Measurements from ENCODE around the gene OR7C2.

OR7C2 gene

DNA sequence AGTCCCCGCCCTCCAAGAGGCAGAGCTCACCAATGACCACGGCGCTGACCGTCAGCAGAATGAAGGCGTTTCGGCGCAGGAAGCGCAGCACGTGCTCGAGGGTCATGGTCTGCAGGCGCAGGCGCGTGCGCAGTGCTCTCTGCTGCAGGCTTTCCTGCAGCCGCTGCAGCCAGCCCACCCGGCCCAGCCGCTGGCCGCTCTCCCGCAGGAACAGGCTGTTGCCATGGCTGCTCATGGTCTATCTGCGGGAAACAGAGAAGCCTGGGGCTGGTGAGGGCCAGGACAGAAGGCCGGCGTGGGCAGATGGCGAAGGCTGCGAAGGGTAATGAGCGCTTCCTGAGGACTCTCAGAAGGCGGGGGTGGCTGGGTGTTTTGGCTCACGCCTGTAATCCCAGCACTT is 31.4 kb downstream of the OR7C2 start:
- no peaks in the 10 kb centered on the region for H4K20me1 ChIP-seq (ENCODE audit: insufficient read depth, low read length, poor library complexity, severe bottlenecking)
- no peaks in the 10 kb centered on the region for H3K79me2 ChIP-seq (ENCODE audit: insufficient read depth, low read length)
- no peak overlapping the region for H2AFZ ChIP-seq (ENCODE audit: low read length)
- TF ChIP-seq EZH2phosphoT487 (IDR thresholded peaks at IDR 0.05; ENCODE audit: borderline replicate concordance) = no peak
- TF ChIP-seq, protein P1, sequence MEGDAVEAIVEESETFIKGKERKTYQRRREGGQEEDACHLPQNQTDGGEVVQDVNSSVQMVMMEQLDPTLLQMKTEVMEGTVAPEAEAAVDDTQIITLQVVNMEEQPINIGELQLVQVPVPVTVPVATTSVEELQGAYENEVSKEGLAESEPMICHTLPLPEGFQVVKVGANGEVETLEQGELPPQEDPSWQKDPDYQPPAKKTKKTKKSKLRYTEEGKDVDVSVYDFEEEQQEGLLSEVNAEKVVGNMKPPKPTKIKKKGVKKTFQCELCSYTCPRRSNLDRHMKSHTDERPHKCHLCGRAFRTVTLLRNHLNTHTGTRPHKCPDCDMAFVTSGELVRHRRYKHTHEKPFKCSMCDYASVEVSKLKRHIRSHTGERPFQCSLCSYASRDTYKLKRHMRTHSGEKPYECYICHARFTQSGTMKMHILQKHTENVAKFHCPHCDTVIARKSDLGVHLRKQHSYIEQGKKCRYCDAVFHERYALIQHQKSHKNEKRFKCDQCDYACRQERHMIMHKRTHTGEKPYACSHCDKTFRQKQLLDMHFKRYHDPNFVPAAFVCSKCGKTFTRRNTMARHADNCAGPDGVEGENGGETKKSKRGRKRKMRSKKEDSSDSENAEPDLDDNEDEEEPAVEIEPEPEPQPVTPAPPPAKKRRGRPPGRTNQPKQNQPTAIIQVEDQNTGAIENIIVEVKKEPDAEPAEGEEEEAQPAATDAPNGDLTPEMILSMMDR (conservative IDR thresholded peaks at IDR 0.05; ENCODE audit: low read length) = no peak
- H3K4me1 ChIP-seq (ENCODE audit: insufficient read depth, low read length, poor library complexity, severe bottlenecking) = no peaks in the 10 kb centered on the region
- no peaks in the 10 kb centered on the region for H3K9me2 ChIP-seq (replicated peaks; ENCODE audit: low read depth, low read length)
- H3K27me3 ChIP-seq (ENCODE audit: insufficient read depth, low read length, poor library complexity, severe bottlenecking) = no peaks in the 10 kb centered on the region
- H3K9me3 ChIP-seq (ENCODE audit: insufficient read depth, low read depth, low read length) = no peaks in the 10 kb centered on the region
- no peaks in the 10 kb centered on the region for H3K36me3 ChIP-seq (ENCODE audit: insufficient read depth, low read length)
- no peak overlapping the region for H3K4me3 ChIP-seq (ENCODE audit: low read length, poor library complexity, severe bottlenecking)
- no peak overlapping the region for H3K9ac ChIP-seq (ENCODE audit: low read depth, low read length, poor library complexity, severe bottlenecking)
- no peaks in the 10 kb centered on the region for H3F3A ChIP-seq (ENCODE audit: low read depth)
- H3K4me2 ChIP-seq (ENCODE audit: low read depth, low read length, poor library complexity, severe bottlenecking) = no peak overlapping the region

GRCh38 chr19:14974488-14974887 is 33.2 kb downstream of the OR7C2 start:
- Histone ChIP-seq H3K9me2 (replicated peaks; ENCODE audit: low read depth, low read length) (no peaks in the 10 kb centered on the region), H3K27me3 (ENCODE audit: insufficient read depth, low read length, poor library complexity, severe bottlenecking) (no peaks in the 10 kb centered on the region), H3K4me1 (ENCODE audit: insufficient read depth, low read length, poor library complexity, severe bottlenecking) (no peaks in the 10 kb centered on the region), H3K79me2 (ENCODE audit: insufficient read depth, low read length) (no peaks in the 10 kb centered on the region), H3K4me2 (ENCODE audit: low read depth, low read length, poor library complexity, severe bottlenecking) (no peak overlapping the region), H2AFZ (ENCODE audit: low read length) (no peak overlapping the region), H4K20me1 (ENCODE audit: insufficient read depth, low read length, poor library complexity, severe bottlenecking) (no peaks in the 10 kb centered on the region), H3F3A (ENCODE audit: low read depth) (no peaks in the 10 kb centered on the region), H3K9ac (ENCODE audit: low read depth, low read length, poor library complexity, severe bottlenecking) (no peak overlapping the region), H3K4me3 (ENCODE audit: low read length, poor library complexity, severe bottlenecking) (no peak overlapping the region), H3K36me3 (ENCODE audit: insufficient read depth, low read length) (no peaks in the 10 kb centered on the region), H3K9me3 (ENCODE audit: insufficient read depth, low read depth, low read length) (no peaks in the 10 kb centered on the region)
- no peak for TF ChIP-seq EZH2phosphoT487 (IDR thresholded peaks at IDR 0.05; ENCODE audit: borderline replicate concordance)
- TF ChIP-seq, protein P1 (conservative IDR thresholded peaks at IDR 0.05; ENCODE audit: low read length) = no peak

- no peak overlapping the region for H3K4me3 ChIP-seq (ENCODE audit: low read length, poor library complexity, severe bottlenecking)
- H3K4me2 ChIP-seq (ENCODE audit: low read depth, low read length, poor library complexity, severe bottlenecking) = no peak overlapping the region
- H4K20me1 ChIP-seq (ENCODE audit: insufficient read depth, low read length, poor library complexity, severe bottlenecking) = no peaks in the 10 kb centered on the region
- H3K79me2 ChIP-seq (ENCODE audit: insufficient read depth, low read length) = no peaks in the 10 kb centered on the region
- H3K36me3 ChIP-seq (ENCODE audit: insufficient read depth, low read length) = no peaks in the 10 kb centered on the region
- no peaks in the 10 kb centered on the region for H3K4me1 ChIP-seq (ENCODE audit: insufficient read depth, low read length, poor library complexity, severe bottlenecking)
- H2AFZ ChIP-seq (ENCODE audit: low read length) = no peak overlapping the region
- no peaks in the 10 kb centered on the region for H3K27me3 ChIP-seq (ENCODE audit: insufficient read depth, low read length, poor library complexity, severe bottlenecking)
- TF ChIP-seq EZH2phosphoT487 (IDR thresholded peaks at IDR 0.05; ENCODE audit: borderline replicate concordance) = no peak
- TF ChIP-seq, protein P1 (conservative IDR thresholded peaks at IDR 0.05; ENCODE audit: low read length) = no peak
- no peaks in the 10 kb centered on the region for H3K9me2 ChIP-seq (replicated peaks; ENCODE audit: low read depth, low read length)
- H3F3A ChIP-seq (ENCODE audit: low read depth) = no peaks in the 10 kb centered on the region
- H3K9me3 ChIP-seq (ENCODE audit: insufficient read depth, low read depth, low read length) = no peaks in the 10 kb centered on the region
- H3K9ac ChIP-seq (ENCODE audit: low read depth, low read length, poor library complexity, severe bottlenecking) = no peak overlapping the region
Observed at GRCh38 chr19:14977128-14977527, 35.8 kb downstream of the OR7C2 start.
